NT2/D1 (cell line): ENCODE results near the gene FIG4.

Source experiments
- YY1 ChIP-seq: IDR thresholded peaks from 2 replicates; pipeline ENCODE4 v1.6.1; 2011; ENCODE audit not compliant: insufficient read length, insufficient read depth
- ZNF274 ChIP-seq: IDR thresholded peaks from 2 replicates; pipeline ENCODE4 v1.6.1; 2011; ENCODE audit warnings: mild to moderate bottlenecking, low read depth, low read length

GRCh38 chr6:109738667-109739066, 47.6 kb downstream of the FIG4 start:
- no peak for TF ChIP-seq YY1
- TF ChIP-seq ZNF274: no peak
